HepG2 (cell line): Measurements from ENCODE around the gene LRP1B. TPM values are rescaled to one million over a fixed set of nuclear protein-coding genes. Genes with fewer than 3 reads are reported as not detected.

Source experiments
- ATAC-seq: fragments of 200-7000 bp; cut with Tn5 transposase; 3 replicates; pipeline ENCODE4 v1.9.1; 2020; ENCODE audit warnings: mild to moderate bottlenecking, moderate library complexity
- BruUV-seq: library from RNA; stranded (reverse); fragments of 400-500 nt; replicated peaks from 2 replicates; lab custom pipeline; 2021; lab: Mats Ljungman, UMichigan
- CTCF ChIA-PET: fragments of 300-600 bp; formaldehyde crosslinking; extraction: SDS; loops from one replicate; lab custom pipeline; 2021; ENCODE audit warnings: low total read pairs, inconsistent platforms, low intra/inter-chr PET ratio; lab: Yijun Ruan, JAX
- POLR2A ChIA-PET: fragments of 350-600 bp; sonication (Branson Sonifier 250); formaldehyde crosslinking; loops from one replicate; lab custom pipeline; 2020; ENCODE audit warnings: antibody characterized with exemption, inconsistent platforms; lab: Yijun Ruan, JAX
- DNase-seq: peaks from one replicate; pipeline ENCODE4 v3.0.0-alpha.2; 2015; ENCODE audit warnings: low spot score
- FAIRE-seq: peaks from 3 replicates; lab custom pipeline; 2011; peaks lifted over from hg19 to GRCh38; lab: Jason Lieb, UNC
- H2AFZ ChIP-seq: one replicate; pipeline ENCODE4 v1.6.1; 2011; ENCODE audit warnings: low read length, inconsistent platforms
- H3K27ac ChIP-seq: fragments of 300-600 bp; 3 replicates; pipeline ENCODE4 v1.8.0; 2011; ENCODE audit warnings: mixed run types, mild to moderate bottlenecking, mixed read lengths, low read length, inconsistent platforms; ENCODE audit not compliant: insufficient read depth; ENCODE audit errors: extremely low read length
- H3K27me3 ChIP-seq, 2 experiments: fragments of 200-600 bp in 1 of 2; 2 replicates in 1 of 2; 3 replicates in 1 of 2; pipeline versions ENCODE4 v1.6.0 to v1.8.0; 2011; ENCODE audit warnings: low read length in 2 of 2, mild to moderate bottlenecking in 2 of 2, moderate library complexity in 2 of 2, inconsistent platforms in 1 of 2; ENCODE audit not compliant: insufficient read depth in 2 of 2, control insufficient read depth in 1 of 2
- H3K36me3 ChIP-seq, 2 experiments: fragments of 200-600 bp in 1 of 2; replicated peaks in 1 of 2; 2 replicates in 1 of 2; 3 replicates in 1 of 2; pipeline versions ENCODE4 v1.5.1 to v1.8.0; 2011; ENCODE audit warnings: low read length in 2 of 2, inconsistent platforms in 1 of 2; ENCODE audit not compliant: insufficient read depth in 2 of 2, control insufficient read depth in 1 of 2
- H3K4me1 ChIP-seq: 2 replicates; pipeline ENCODE4 v1.5.1; 2012; ENCODE audit warnings: low read length, inconsistent platforms; ENCODE audit not compliant: insufficient read depth
- H3K4me2 ChIP-seq: 2 replicates; pipeline ENCODE4 v1.6.0; 2011; ENCODE audit warnings: low read depth, low read length, inconsistent platforms
- H3K4me3 ChIP-seq, 3 experiments: fragments of 200-600 bp in 1 of 3; sonication (generic), shearing (Covaris generic) in 1 of 3; replicated peaks in 1 of 3; 2 replicates each; pipeline ENCODE4 v1.5.1; 2011 to 2016; ENCODE audit warnings: low read length in 3 of 3, inconsistent platforms in 2 of 3, low read depth in 2 of 3, mild to moderate bottlenecking in 2 of 3, control low read depth in 1 of 3, mixed read lengths in 1 of 3; ENCODE audit not compliant: insufficient read depth in 1 of 3
- H3K79me2 ChIP-seq: one replicate; pipeline ENCODE4 v1.6.1; 2011; ENCODE audit warnings: low read length, inconsistent platforms; ENCODE audit not compliant: insufficient read depth
- H3K9ac ChIP-seq: 2 replicates; pipeline ENCODE4 v1.6.0; 2011; ENCODE audit warnings: mild to moderate bottlenecking, low read depth, low read length, inconsistent platforms; ENCODE audit not compliant: insufficient read depth
- H3K9me3 ChIP-seq: 2 replicates; pipeline ENCODE4 v1.5.1; 2012; ENCODE audit warnings: mild to moderate bottlenecking, low read length
- H4K20me1 ChIP-seq: 2 replicates; pipeline ENCODE4 v1.6.0; 2011; ENCODE audit warnings: inconsistent platforms, mild to moderate bottlenecking, low read length, moderate library complexity; ENCODE audit not compliant: insufficient read depth
- ELK4 ChIP-seq: sonication (generic); formaldehyde crosslinking; IDR thresholded peaks from 2 replicates; pipeline ENCODE4 v1.9.0; 2021; ENCODE audit warnings: missing genetic modification reagents, borderline replicate concordance
- MAFF ChIP-seq: IDR thresholded peaks from 2 replicates; pipeline ENCODE4 v1.6.1; 2011; ENCODE audit warnings: low read depth, low read length, improper control_type of control experiment
- MAFK ChIP-seq, 2 experiments: IDR thresholded peaks in 1 of 2; conservative IDR thresholded peaks in 1 of 2; 2 replicates each; pipeline ENCODE4 v1.6.1; 2011; ENCODE audit warnings: improper control_type of control experiment in 2 of 2, low read length in 2 of 2
- PATZ1 ChIP-seq: sonication (generic); formaldehyde crosslinking; IDR thresholded peaks from 2 replicates; pipeline ENCODE4 v1.4.0; 2020; ENCODE audit warnings: missing genetic modification reagents
- PLRG1 ChIP-seq: fragments of 450-650 bp; conservative IDR thresholded peaks from 2 replicates; pipeline ENCODE4 v1.6.1; 2016
- ZFP90 ChIP-seq: sonication (generic); formaldehyde crosslinking; IDR thresholded peaks from 2 replicates; pipeline ENCODE4 v1.8.0; 2022; ENCODE audit warnings: missing genetic modification reagents, mild to moderate bottlenecking, inconsistent platforms, borderline replicate concordance
- ZNF549 ChIP-seq: sonication (generic); formaldehyde crosslinking; IDR thresholded peaks from 2 replicates; pipeline ENCODE4 v1.5.0; 2020; ENCODE audit warnings: missing genetic modification reagents
- WGBS: methylation state at CpG from one replicate; pipeline ENCODE4 v1.1.6; 2017; ENCODE audit warnings: low lambda C conversion rate; 5-methylcytosine and 5-hydroxymethylcytosine counted together
- in situ Hi-C: cut with HindIII; loops from 2 replicates; pipeline ENCODE4 v1.10.0; 2017; ENCODE audit warnings: low pct_unique_long_range_greater_than_20kb; ENCODE audit not compliant: extremely low pct_ligation_motif_present
- intact Hi-C: fragments of 100-400 bp; cut with micrococcal nuclease; formaldehyde crosslinking; loops from one replicate; pipeline ENCODE4 v1.10.0; 2022; ENCODE audit not compliant: unreplicated experiment
- polyA plus RNA-seq, 8 experiments: library from polyadenylated mRNA; depleted of rRNA in 3 of 8; stranded (reverse) in 7 of 8; unstranded in 1 of 8; fragments of >200 nt; fragmentation: Illumina TruSeq in 4 of 8; extraction: Trizol in 4 of 8; gene quantifications; 2 replicates each; pipeline versions ENCODE4 v1.2.1 to v1.2.3, GENCODE V29; 2011 to 2016; ENCODE audit warnings: low read depth in 4 of 8, missing spikeins in 1 of 8, mixed read lengths in 1 of 8; ENCODE audit not compliant: insufficient read depth in 1 of 8
- total RNA-seq, 5 experiments: library from RNA; depleted of rRNA; stranded (reverse); fragments of >200 nt; fragmentation: Illumina TruSeq; extraction: Trizol; gene quantifications; 2 replicates each; pipeline ENCODE4 v1.2.3, GENCODE V29; 2016; ENCODE audit warnings: low read depth in 1 of 5

LRP1B gene
- total and polyA plus RNA-seq, 2 of the 13 experiments (the other 11 are each of a cell fraction or from before 2014, with no cell fraction given), result 0.04 TPM; not detected in 1

- intact Hi-C loops (no loop called here), in situ Hi-C loops (no loop called here)
- TF ChIP-seq MAFK (conservative IDR thresholded peaks at IDR 0.05 in 1 of 2, IDR thresholded peaks at IDR 0.05 in 1 of 2; ENCODE audit: low read length in 2 of 2) (peak; percentile 69 to 83), MAFF (peak; percentile 74; the same call in 1 of the 2 replicates), ELK4 (CRISPR knock-in tag) (no peak)
- Histone ChIP-seq H3K79me2 (no peaks in the 10 kb centered on the region), H3K4me1 (no peaks in the 10 kb centered on the region), H3K9ac (no peak overlapping the region), H3K9me3 (no peaks in the 10 kb centered on the region), H3K27me3 (no peaks in the 10 kb centered on the region), H4K20me1 (no peaks in the 10 kb centered on the region), H3K36me3 (no peaks in the 10 kb centered on the region), H3K4me2 (no peak overlapping the region), H3K4me3 (no peak overlapping the region), H3K27ac (no peak overlapping the region), H2AFZ (no peak overlapping the region)
- POLR2A ChIA-PET, result no interaction called here
- ATAC-seq, result no peak
- DNase-seq, result no peak
- BruUV-seq, result no TSS peak
- FAIRE-seq, result no peak
- CTCF ChIA-PET, result no interaction called here
These were observed 744.6 kb downstream of the LRP1B start for GRCh38 chr2:141386168-141386567.

GRCh38 chr2:141384676-141385075 lies 746.1 kb downstream of the LRP1B start:
- ATAC-seq (no peak), DNase-seq (no peak)
- 2% methylated on average over 4 of the region's 4 CpGs for WGBS
- Histone ChIP-seq H3K9me3 (no peaks in the 10 kb centered on the region), H3K36me3 (no peaks in the 10 kb centered on the region), H3K4me2 (no peak overlapping the region), H3K4me3 (no peak overlapping the region), H3K27ac (no peak overlapping the region), H2AFZ (no peak overlapping the region), H3K9ac (no peak overlapping the region), H3K4me1 (no peaks in the 10 kb centered on the region), H3K27me3 (no peaks in the 10 kb centered on the region), H4K20me1 (no peaks in the 10 kb centered on the region), H3K79me2 (no peaks in the 10 kb centered on the region)
- ChIA-PET POLR2A (no interaction called here), CTCF (no interaction called here)
- in situ Hi-C loops, result no loop called here
- intact Hi-C loops, result no loop called here
- no TSS peak for BruUV-seq
- no peak for TF ChIP-seq PLRG1
- TF ChIP-seq ZNF549 (CRISPR knock-in tag), result no peak
- TF ChIP-seq ZFP90, result no peak
- TF ChIP-seq PATZ1, result no peak
- TF ChIP-seq, all 625 proteins: peak for 0
- FAIRE-seq, result no peak
